ENCODE results near the gene KLHL42. TPM values are rescaled to one million over a fixed set of nuclear protein-coding genes. Genes with fewer than 3 reads are reported as not detected.

Gene KLHL42
- total and polyA plus RNA-seq, 9 of the 15 experiments (the other 6 are each of a cell fraction or from before 2014, with no cell fraction given): 1.5 to 11.8 (median 9.6) TPM

GRCh38 chr12:27818401-27818918 is 38.4 kb downstream of the KLHL42 start (continued):
- TF ChIP-seq DDX20 (tag; IDR thresholded peaks at IDR 0.05; ENCODE audit: low read depth): peak; percentile 88
- no peak for TF ChIP-seq ZNF740 (CRISPR knock-in tag; IDR thresholded peaks at IDR 0.05)
- TF ChIP-seq ZNF740 (tag; IDR thresholded peaks at IDR 0.05): peak in 1 of 2 experiments; percentile 85; a peak in 1 of 4 replicates
- no peak for TF ChIP-seq ATF1 (CRISPR knock-in tag; IDR thresholded peaks at IDR 0.05)
- TF ChIP-seq ATF1 (tag; IDR thresholded peaks at IDR 0.05): peak; percentile 19; the same call in 1 of the 2 replicates
- peak; percentile 42; the same call in 1 of the 2 replicates for TF ChIP-seq CBFA2T3 (IDR thresholded peaks at IDR 0.05)
- no peak for TF ChIP-seq ZNF121 (CRISPR knock-in tag; conservative IDR thresholded peaks at IDR 0.05)
- no peak for TF ChIP-seq ZNF609 (CRISPR knock-in tag; IDR thresholded peaks at IDR 0.05; ENCODE audit: borderline replicate concordance)

All from K562 (cell line).